H1 (cell line): ENCODE data around the gene RAB3GAP1. TPM values are rescaled to one million over a fixed set of nuclear protein-coding genes. Genes with fewer than 3 reads are reported as not detected.

Source experiments
- EZH2 ChIP-seq: fragments of 200-600 bp; sonication (generic); IDR thresholded peaks from 2 replicates; pipeline ENCODE4 v1.7.1; 2012; ENCODE audit warnings: low read depth, mild to moderate bottlenecking, moderate library complexity, low read length, inconsistent platforms; ENCODE audit not compliant: severe bottlenecking
- GABPA ChIP-seq: IDR thresholded peaks from 2 replicates; pipeline ENCODE4 v1.6.1; 2011; ENCODE audit warnings: mild to moderate bottlenecking, low read length, moderate library complexity, borderline replicate concordance; ENCODE audit not compliant: insufficient read depth
- MAFK ChIP-seq: IDR thresholded peaks from 2 replicates; pipeline ENCODE4 v1.6.1; 2012; ENCODE audit warnings: low read depth, mild to moderate bottlenecking, improper control_type of control experiment, low read length
- RAD21 ChIP-seq, 2 experiments: IDR thresholded peaks in 1 of 2; conservative IDR thresholded peaks in 1 of 2; 2 replicates each; pipeline ENCODE4 v1.6.1; 2011; ENCODE audit warnings: low read depth in 2 of 2, low read length in 2 of 2, improper control_type of control experiment in 1 of 2, inconsistent platforms in 1 of 2, mild to moderate bottlenecking in 1 of 2, moderate library complexity in 1 of 2
- RFX5 ChIP-seq: IDR thresholded peaks from 2 replicates; pipeline ENCODE4 v1.6.1; 2011; ENCODE audit warnings: low read depth, low read length, improper control_type of control experiment, borderline replicate concordance
- polyA plus RNA-seq, 7 experiments: library from polyadenylated mRNA; depleted of rRNA in 3 of 7; stranded (reverse) in 5 of 7; unstranded in 2 of 7; fragments of >200 nt in 5 of 7; fragments of 200-250 nt in 2 of 7; gene quantifications; 1 replicate in 5 of 7; 2 replicates in 1 of 7; 4 replicates in 1 of 7; pipeline versions ENCODE4 v1.2.1 to v1.2.3, GENCODE V29; 2011 to 2013; ENCODE audit warnings: missing spikeins in 2 of 7, mixed read lengths in 2 of 7
- total RNA-seq: library from RNA; stranded (reverse); fragmentation: NEBNext Ultra II Directional; extraction: Animal tissue kit (Norgen Biotek cat#: 25700); gene quantifications from 2 replicates; pipeline ENCODE4 v1.2.1, GENCODE V29; 2021

Gene RAB3GAP1
- total and polyA plus RNA-seq, 2 of the 8 experiments (the other 6 are each of a cell fraction or from before 2014, with no cell fraction given): 9.8 to 28.6 TPM

DNA sequence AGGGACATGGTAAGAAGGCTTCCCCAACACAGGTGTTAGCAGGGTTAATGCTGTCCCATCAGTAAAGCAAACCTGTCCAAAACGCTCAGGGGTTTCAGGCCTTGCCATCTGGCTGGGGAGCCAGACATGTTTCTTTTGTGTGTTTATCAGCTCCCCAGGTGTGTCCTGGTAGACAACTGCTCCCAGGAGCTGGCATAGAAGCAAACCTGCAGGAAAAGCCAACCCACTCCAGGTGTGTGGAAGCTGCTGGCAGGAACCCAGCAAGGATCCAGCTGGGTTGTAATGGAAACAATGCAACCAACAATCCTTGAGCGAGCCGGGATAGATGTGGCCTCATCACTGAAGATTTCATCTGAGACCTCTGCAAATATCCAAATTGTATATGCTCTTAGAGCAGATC, 123.1 kb downstream of the RAB3GAP1 start (continued):
- TF ChIP-seq EZH2: no peak
- no peak for TF ChIP-seq RAD21 (IDR thresholded peaks at IDR 0.05 in 1 of 2, conservative IDR thresholded peaks at IDR 0.05 in 1 of 2; ENCODE audit: low read depth in 2 of 2, low read length in 2 of 2)
- TF ChIP-seq GABPA: no peak
- TF ChIP-seq MAFK: no peak
- no peak for TF ChIP-seq RFX5
